Measurements from ENCODE around the gene SMYD4.

SMYD4 gene

DNA sequence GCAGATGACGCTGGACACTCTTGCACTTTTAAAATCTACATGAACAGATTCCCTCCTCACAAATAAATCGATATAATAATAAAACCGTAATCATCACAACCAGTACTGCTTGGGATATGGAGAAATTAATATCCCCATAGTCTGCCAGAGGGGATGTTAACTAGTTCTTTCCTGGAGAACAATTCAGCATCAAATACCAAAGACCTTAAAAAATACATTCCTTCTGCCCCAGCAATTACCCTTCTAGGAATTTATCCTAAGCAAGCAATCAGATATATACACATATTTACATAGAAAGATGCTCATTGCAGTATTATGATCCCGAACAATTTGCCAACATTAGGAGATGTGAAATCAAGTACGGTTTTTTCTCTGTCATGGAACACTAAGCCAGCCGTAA, 21.8 kb downstream of the SMYD4 start:
- no peaks in the 10 kb centered on the region for H3K4me1 ChIP-seq (ENCODE audit: control insufficient read depth, insufficient read depth, low read length)
- H3K27ac ChIP-seq (ENCODE audit: extremely low read depth, low read depth, low read length): no peak overlapping the region
- H3K9me3 ChIP-seq (ENCODE audit: control insufficient read depth, insufficient read depth, low read depth, low read length): no peaks in the 10 kb centered on the region
- no peak overlapping the region for H3K4me3 ChIP-seq (ENCODE audit: low read depth, low read length)
- ChIA-PET CTCF (no interaction called here), POLR2A (interaction anchor here (2.6 kb wide), 1 partner anchor 21 kb away, joined by 10 read pairs; the partner anchor contains the start of genes RPA1 and SMYD4)
- H3K36me3 ChIP-seq (ENCODE audit: control insufficient read depth in 2 of 2, insufficient read depth in 1 of 2, low read length in 2 of 2): peaks cover 34 to 73% of the 10 kb centered on the region in 2 experiments
- TF ChIP-seq SETDB1 (IDR thresholded peaks at IDR 0.05; ENCODE audit: insufficient read length, low read length): no peak
- TF ChIP-seq ZNF223 (tag by site-specific recombination; IDR thresholded peaks at IDR 0.05): no peak
- TF ChIP-seq SALL2 (tag by site-specific recombination; IDR thresholded peaks at IDR 0.05; ENCODE audit: borderline replicate concordance): no peak
- TF ChIP-seq ZNF560 (tag by site-specific recombination; IDR thresholded peaks at IDR 0.05; ENCODE audit: borderline replicate concordance): no peak
- no peak for TF ChIP-seq ZNF423 (tag by site-specific recombination; IDR thresholded peaks at IDR 0.05)
- no peak for TF ChIP-seq GFI1B (tag by site-specific recombination; IDR thresholded peaks at IDR 0.05)
- TF ChIP-seq ZNF707 (tag by site-specific recombination; IDR thresholded peaks at IDR 0.05): no peak
- no peak for TF ChIP-seq ZNF514 (tag by site-specific recombination; IDR thresholded peaks at IDR 0.05)
- TF ChIP-seq ZNF248 (tag by site-specific recombination; IDR thresholded peaks at IDR 0.05): no peak
- TF ChIP-seq, protein P1, sequence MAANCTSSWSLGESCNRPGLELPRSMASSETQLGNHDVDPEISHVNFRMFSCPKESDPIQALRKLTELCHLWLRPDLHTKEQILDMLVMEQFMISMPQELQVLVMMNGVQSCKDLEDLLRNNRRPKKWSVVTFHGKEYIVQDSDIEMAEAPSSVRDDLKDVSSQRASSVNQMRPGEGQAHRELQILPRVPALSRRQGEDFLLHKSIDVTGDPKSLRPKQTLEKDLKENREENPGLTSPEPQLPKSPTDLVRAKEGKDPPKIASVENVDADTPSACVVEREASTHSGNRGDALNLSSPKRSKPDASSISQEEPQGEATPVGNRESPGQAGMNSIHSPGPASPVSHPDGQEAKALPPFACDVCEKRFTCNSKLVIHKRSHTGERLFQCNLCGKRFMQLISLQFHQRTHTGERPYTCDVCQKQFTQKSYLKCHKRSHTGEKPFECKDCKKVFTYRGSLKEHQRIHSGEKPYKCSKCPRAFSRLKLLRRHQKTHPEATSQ (tag by site-specific recombination; IDR thresholded peaks at IDR 0.05): no peak
- TF ChIP-seq ZNF549 (tag by site-specific recombination; IDR thresholded peaks at IDR 0.05): no peak
- no peak for TF ChIP-seq ZNF133 (tag by site-specific recombination; IDR thresholded peaks at IDR 0.05)
- TF ChIP-seq, protein P2, sequence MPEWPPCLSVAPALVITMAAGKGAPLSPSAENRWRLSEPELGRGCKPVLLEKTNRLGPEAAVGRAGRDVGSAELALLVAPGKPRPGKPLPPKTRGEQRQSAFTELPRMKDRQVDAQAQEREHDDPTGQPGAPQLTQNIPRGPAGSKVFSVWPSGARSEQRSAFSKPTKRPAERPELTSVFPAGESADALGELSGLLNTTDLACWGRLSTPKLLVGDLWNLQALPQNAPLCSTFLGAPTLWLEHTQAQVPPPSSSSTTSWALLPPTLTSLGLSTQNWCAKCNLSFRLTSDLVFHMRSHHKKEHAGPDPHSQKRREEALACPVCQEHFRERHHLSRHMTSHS (tag by site-specific recombination; IDR thresholded peaks at IDR 0.05): no peak
- TF ChIP-seq ZNF221 (tag by site-specific recombination; IDR thresholded peaks at IDR 0.05; ENCODE audit: borderline replicate concordance): no peak
- no peak for TF ChIP-seq ZNF366 (tag by site-specific recombination; conservative IDR thresholded peaks at IDR 0.05)

DNA sequence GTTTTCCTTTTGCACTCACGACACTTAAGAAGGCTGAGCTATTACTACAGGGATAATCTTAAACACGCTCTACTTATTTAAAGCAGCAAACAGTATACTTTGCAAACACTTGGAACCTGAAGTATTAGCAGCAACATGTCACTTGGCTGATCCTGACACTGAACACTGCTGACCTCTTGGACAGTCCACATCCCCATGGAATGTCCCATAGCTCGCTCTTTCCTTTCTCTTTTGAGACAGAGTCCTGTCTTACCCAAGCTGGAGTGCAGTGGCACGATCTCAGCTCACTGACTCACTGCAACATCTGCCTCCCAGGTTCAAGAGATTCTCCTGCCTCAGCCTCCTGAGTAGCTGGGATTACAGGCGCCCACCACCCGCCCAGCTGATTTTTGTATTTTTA, 26.4 kb downstream of the SMYD4 start:
- H3K27ac ChIP-seq (ENCODE audit: extremely low read depth, low read depth, low read length): no peak overlapping the region
- H3K9me3 ChIP-seq (ENCODE audit: control insufficient read depth, insufficient read depth, low read depth, low read length): no peaks in the 10 kb centered on the region
- ChIA-PET POLR2A (interaction anchor here (0.5 to 0.7 kb wide), 2 partner anchors 22 to 30 kb away, joined by 3 to 7 read pairs; no protein-coding TSS in a partner anchor), CTCF (interaction anchor here (1.5 kb wide), 1 partner anchor 20 kb away, joined by 7 read pairs; no protein-coding TSS in a partner anchor)
- no peaks in the 10 kb centered on the region for H3K4me1 ChIP-seq (ENCODE audit: control insufficient read depth, insufficient read depth, low read length)
- peaks cover 34 to 76% of the 10 kb centered on the region in 2 experiments for H3K36me3 ChIP-seq (ENCODE audit: control insufficient read depth in 2 of 2, insufficient read depth in 1 of 2, low read length in 2 of 2)
- TF ChIP-seq FEZF1 (tag by site-specific recombination; IDR thresholded peaks at IDR 0.05) (no peak), RBAK (tag by site-specific recombination; IDR thresholded peaks at IDR 0.05) (no peak), KLF1 (tag by site-specific recombination; IDR thresholded peaks at IDR 0.05) (no peak), ZNF394 (tag by site-specific recombination; IDR thresholded peaks at IDR 0.05; ENCODE audit: borderline replicate concordance) (no peak), ZNF37A (tag by site-specific recombination; IDR thresholded peaks at IDR 0.05) (no peak), ZNF10 (tag by site-specific recombination; IDR thresholded peaks at IDR 0.05) (no peak), SP2 (tag by site-specific recombination; IDR thresholded peaks at IDR 0.05) (no peak), ZNF274 (IDR thresholded peaks at IDR 0.05; ENCODE audit: low read length) (no peak), ZNF274 (tag by site-specific recombination; IDR thresholded peaks at IDR 0.05; ENCODE audit: borderline replicate concordance) (no peak), ZNF223 (tag by site-specific recombination; IDR thresholded peaks at IDR 0.05) (no peak), ZNF600 (tag by site-specific recombination; IDR thresholded peaks at IDR 0.05) (no peak), TCF7L2 (IDR thresholded peaks at IDR 0.05; ENCODE audit: borderline replicate concordance, low read depth, low read length) (no peak)
- H3K4me3 ChIP-seq (ENCODE audit: low read depth, low read length): no peak overlapping the region

Measured in HEK293 (cell line).